IPS-NIHi7 (cell line): ENCODE data around the gene APEH.

ENCODE experiments used
- DNase-seq: peaks from one replicate; pipeline ENCODE4 v3.0.0; 2012; ENCODE audit warnings: mixed read lengths; ENCODE audit errors: extremely low spot score

Gene APEH

GRCh38 chr3:49650637-49651036, 23.5 kb upstream of the APEH start:
- no peak for DNase-seq

GRCh38 chr3:49652218-49652902, 21.8 kb upstream of the APEH start:
- DNase-seq = no peak

- DNase-seq = no peak
Measured at GRCh38 chr3:49652903-49653415, 21.2 kb upstream of the APEH start.

- no peak for DNase-seq
Measured at GRCh38 chr3:49653621-49654020, 20.5 kb upstream of the APEH start.

GRCh38 chr3:49654176-49654825, 19.9 kb upstream of the APEH start:
- no peak for DNase-seq

- DNase-seq = no peak
Measured at GRCh38 chr3:49654955-49655556, 19.1 kb upstream of the APEH start.

- DNase-seq = no peak
Measured at GRCh38 chr3:49655731-49656285, 18.3 kb upstream of the APEH start.

- no peak for DNase-seq
Measured at GRCh38 chr3:49656541-49657112, 17.5 kb upstream of the APEH start.

- DNase-seq = no peak
Measured at GRCh38 chr3:49657208-49657915, 16.8 kb upstream of the APEH start.

- DNase-seq = no peak
Measured at GRCh38 chr3:49658711-49659110, 15.4 kb upstream of the APEH start.

- DNase-seq = no peak
Measured at GRCh38 chr3:49659756-49660155, 14.4 kb upstream of the APEH start.

- no peak for DNase-seq
Measured at GRCh38 chr3:49661281-49661680, 12.9 kb upstream of the APEH start.

- no peak for DNase-seq
Measured at GRCh38 chr3:49662021-49662420, 12.1 kb upstream of the APEH start.

- no peak for DNase-seq
Measured at GRCh38 chr3:49662720-49663413, 11.3 kb upstream of the APEH start.

GRCh38 chr3:49663831-49664230, 10.3 kb upstream of the APEH start:
- no peak for DNase-seq

- no peak for DNase-seq
Measured at GRCh38 chr3:49664300-49664699, 9.9 kb upstream of the APEH start.

GRCh38 chr3:49665822-49666519, 8.2 kb upstream of the APEH start:
- no peak for DNase-seq

- peak; percentile 25 for DNase-seq
Measured at GRCh38 chr3:49666592-49666991, 7.6 kb upstream of the APEH start.

- DNase-seq = no peak
Measured at GRCh38 chr3:49667701-49668413, 6.3 kb upstream of the APEH start.

- DNase-seq = peak; percentile 51
Measured at GRCh38 chr3:49668414-49668797, 5.7 kb upstream of the APEH start.
